Thyroid gland (tissue), 4 donors: ENCODE results near the gene NRTN.

Experiments used
- CTCF ChIP-seq, 6 experiments: fragments of 200-600 bp in 3 of 6; fragments of 450-650 bp in 3 of 6; sonication (generic) in 3 of 6; IDR thresholded peaks; one replicate each; pipeline ENCODE4 v1.5.1; 2016 to 2019; ENCODE audit warnings: antibody characterized with exemption in 6 of 6, mild to moderate bottlenecking in 2 of 6, inconsistent platforms in 1 of 6, moderate library complexity in 1 of 6
- POLR2A ChIP-seq, 2 donors: fragments of 450-650 bp; IDR thresholded peaks; one replicate each; pipeline ENCODE4 v1.6.1; 2017; ENCODE audit warnings: antibody characterized with exemption in 2 of 2, mild to moderate bottlenecking in 2 of 2, moderate library complexity in 1 of 2

GRCh38 chr19:5814123-5814851 lies 9.4 kb downstream of the NRTN start:
- TF ChIP-seq POLR2A (IDR thresholded peaks at IDR 0.05): no peak
- no peak for TF ChIP-seq CTCF (IDR thresholded peaks at IDR 0.05)
